Activated B cell treated with CpG ODN at 0.5 μM for 24 hours (primary cell): ENCODE measurements around the gene EXD3. TPM values are rescaled to one million over a fixed set of nuclear protein-coding genes. Genes with fewer than 3 reads are reported as not detected.
"Not testable (repeated sequence)": the region's sequence is repeated elsewhere in the genome, so short reads cannot be mapped to it uniquely, and the experiment has no call there.

Experiments
- ATAC-seq: fragments of 200-7000 bp; cut with Tn5 transposase; one replicate; pipeline ENCODE4 v1.10.0; 2021; ENCODE audit warnings: low read depth, mild to moderate bottlenecking, moderate library complexity
- CTCF ChIA-PET: fragments of 350-600 bp; sonication (Branson Sonifier 250); formaldehyde crosslinking; loops from one replicate; lab custom pipeline; 2021; ENCODE audit warnings: antibody characterized with exemption; lab: Charles Lee
- POLR2A ChIA-PET: fragments of 350-600 bp; sonication (Branson Sonifier 250); formaldehyde crosslinking; loops from one replicate; lab custom pipeline; 2021; ENCODE audit warnings: antibody characterized with exemption; lab: Charles Lee
- DNase-seq: peaks from one replicate; pipeline ENCODE4 v3.0.0; 2022
- H3K27ac Mint-ChIP-seq: one replicate; pipeline ENCODE4 v1.8.0; 2020; ENCODE audit warnings: mixed read lengths
- H3K27me3 Mint-ChIP-seq: one replicate; pipeline ENCODE4 v1.8.0; 2021; ENCODE audit warnings: mixed read lengths
- H3K36me3 Mint-ChIP-seq: one replicate; pipeline ENCODE4 v1.8.0; 2021; ENCODE audit warnings: low read depth, mixed read lengths
- H3K4me1 Mint-ChIP-seq: one replicate; pipeline ENCODE4 v1.8.0; 2021; ENCODE audit warnings: mixed read lengths
- H3K4me3 Mint-ChIP-seq: one replicate; pipeline ENCODE4 v1.8.0; 2020; ENCODE audit warnings: mild to moderate bottlenecking, mixed read lengths
- H3K9me3 Mint-ChIP-seq: one replicate; pipeline ENCODE4 v1.8.0; 2020; ENCODE audit warnings: mixed read lengths
- intact Hi-C: fragments of 100-400 bp; cut with micrococcal nuclease; formaldehyde crosslinking; loops from one replicate; pipeline ENCODE4 v1.15.1; 2024
- total RNA-seq: library from RNA; stranded (reverse); gene quantifications from 2 replicates; pipeline ENCODE4 v1.2.3, GENCODE V29; 2022
- TF ChIP-seq, protein P1 (sequence below): fragments of 200-600 bp; IDR thresholded peaks from one replicate; pipeline ENCODE4 v1.8.0; 2022; ENCODE audit warnings: antibody characterized with exemption, mild to moderate bottlenecking

Gene EXD3
- total RNA-seq, 1 donor from 2014 or later, result 12.8 TPM

DNA sequence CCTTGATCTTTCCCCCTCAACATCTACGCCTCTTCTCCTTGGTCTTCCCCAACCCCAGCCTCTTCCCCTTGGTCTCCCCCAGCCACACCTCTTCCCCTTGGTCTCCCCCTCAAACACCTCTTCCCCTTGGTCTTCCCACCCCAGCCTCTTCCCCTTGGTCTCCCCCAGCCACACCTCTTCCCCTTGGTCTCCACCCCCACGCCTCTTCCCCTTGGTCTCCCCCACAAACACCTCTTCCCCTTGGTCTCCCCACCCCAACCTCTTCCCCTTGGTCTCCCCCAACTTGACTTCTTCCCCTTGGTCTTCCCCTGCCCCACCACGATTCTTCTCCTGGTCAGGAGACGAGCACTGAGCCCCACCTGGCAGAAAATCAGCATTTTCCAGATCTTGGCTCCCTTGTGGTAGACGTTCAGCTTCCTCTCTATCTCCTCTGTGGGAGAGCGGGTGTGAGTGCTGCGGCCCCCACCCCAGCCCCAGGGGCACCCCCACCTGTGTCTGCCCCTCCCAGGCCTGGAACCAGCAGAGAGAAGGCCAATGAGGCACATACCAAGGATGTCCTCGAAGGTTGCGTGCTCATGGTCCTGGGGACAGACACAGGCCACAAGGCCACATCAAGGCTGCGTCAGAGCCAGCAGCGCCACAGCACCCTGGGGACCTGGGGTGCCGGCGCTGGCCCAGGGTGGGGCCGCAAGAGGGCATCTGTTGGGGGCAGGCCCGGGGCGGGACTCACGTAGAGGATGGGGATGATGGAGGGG is 29.2 kb upstream of the EXD3 start:
- intact Hi-C loops, result no loop called here
- TF ChIP-seq, protein P1, sequence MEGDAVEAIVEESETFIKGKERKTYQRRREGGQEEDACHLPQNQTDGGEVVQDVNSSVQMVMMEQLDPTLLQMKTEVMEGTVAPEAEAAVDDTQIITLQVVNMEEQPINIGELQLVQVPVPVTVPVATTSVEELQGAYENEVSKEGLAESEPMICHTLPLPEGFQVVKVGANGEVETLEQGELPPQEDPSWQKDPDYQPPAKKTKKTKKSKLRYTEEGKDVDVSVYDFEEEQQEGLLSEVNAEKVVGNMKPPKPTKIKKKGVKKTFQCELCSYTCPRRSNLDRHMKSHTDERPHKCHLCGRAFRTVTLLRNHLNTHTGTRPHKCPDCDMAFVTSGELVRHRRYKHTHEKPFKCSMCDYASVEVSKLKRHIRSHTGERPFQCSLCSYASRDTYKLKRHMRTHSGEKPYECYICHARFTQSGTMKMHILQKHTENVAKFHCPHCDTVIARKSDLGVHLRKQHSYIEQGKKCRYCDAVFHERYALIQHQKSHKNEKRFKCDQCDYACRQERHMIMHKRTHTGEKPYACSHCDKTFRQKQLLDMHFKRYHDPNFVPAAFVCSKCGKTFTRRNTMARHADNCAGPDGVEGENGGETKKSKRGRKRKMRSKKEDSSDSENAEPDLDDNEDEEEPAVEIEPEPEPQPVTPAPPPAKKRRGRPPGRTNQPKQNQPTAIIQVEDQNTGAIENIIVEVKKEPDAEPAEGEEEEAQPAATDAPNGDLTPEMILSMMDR, result no peak
- ChIA-PET CTCF (no interaction called here), POLR2A (no interaction called here)
- peaks cover 23% of the 10 kb centered on the region for H3K4me1 Mint-ChIP-seq
- peaks cover 7% of the 10 kb centered on the region for H3K36me3 Mint-ChIP-seq
- DNase-seq (peak; percentile 13), ATAC-seq (no peak)
- no peak overlapping the region for H3K4me3 Mint-ChIP-seq
- no peaks in the 10 kb centered on the region for H3K27me3 Mint-ChIP-seq
- no peak overlapping the region for H3K27ac Mint-ChIP-seq
- H3K9me3 Mint-ChIP-seq, result no peaks in the 10 kb centered on the region

DNA sequence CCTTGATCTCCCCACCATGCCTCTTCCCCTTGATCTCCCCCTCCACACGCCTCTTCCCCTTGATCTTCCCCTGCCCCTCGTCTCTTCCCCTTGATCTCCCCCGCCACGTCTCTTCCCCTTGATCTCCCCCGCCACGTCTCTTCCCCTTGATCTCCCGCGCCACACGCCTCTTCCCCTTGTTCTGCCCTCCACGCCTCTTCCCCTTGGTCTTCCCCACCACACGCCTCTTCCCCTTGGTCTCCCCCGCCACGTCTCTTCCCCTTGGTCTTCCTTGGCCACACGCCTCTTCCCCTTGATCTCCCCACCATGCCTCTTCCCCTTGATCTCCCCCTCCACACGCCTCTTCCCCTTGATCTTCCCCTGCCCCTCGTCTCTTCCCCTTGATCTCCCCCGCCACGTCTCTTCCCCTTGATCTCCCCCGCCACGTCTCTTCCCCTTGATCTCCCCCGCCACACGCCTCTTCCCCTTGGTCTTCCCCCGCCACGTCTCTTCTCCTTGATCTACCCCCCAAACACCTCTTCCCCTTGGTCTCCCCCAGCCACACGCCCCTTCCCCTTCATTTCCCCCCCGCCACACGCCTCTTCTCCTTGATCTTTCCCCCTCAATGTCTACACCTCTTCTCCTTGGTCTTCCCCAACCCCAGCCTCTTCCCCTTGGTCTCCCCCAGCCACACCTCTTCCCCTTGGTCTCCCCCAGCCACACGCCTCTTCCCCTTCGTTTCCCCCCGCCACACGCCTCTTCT is 28.5 kb upstream of the EXD3 start:
- CTCF ChIA-PET, H3K27ac Mint-ChIP-seq, intact Hi-C loops, H3K36me3 Mint-ChIP-seq, POLR2A ChIA-PET, DNase-seq, H3K4me3 Mint-ChIP-seq, H3K9me3 Mint-ChIP-seq, ATAC-seq, H3K27me3 Mint-ChIP-seq: not testable (repeated sequence)
- peaks cover 21% of the 10 kb centered on the region for H3K4me1 Mint-ChIP-seq

DNA sequence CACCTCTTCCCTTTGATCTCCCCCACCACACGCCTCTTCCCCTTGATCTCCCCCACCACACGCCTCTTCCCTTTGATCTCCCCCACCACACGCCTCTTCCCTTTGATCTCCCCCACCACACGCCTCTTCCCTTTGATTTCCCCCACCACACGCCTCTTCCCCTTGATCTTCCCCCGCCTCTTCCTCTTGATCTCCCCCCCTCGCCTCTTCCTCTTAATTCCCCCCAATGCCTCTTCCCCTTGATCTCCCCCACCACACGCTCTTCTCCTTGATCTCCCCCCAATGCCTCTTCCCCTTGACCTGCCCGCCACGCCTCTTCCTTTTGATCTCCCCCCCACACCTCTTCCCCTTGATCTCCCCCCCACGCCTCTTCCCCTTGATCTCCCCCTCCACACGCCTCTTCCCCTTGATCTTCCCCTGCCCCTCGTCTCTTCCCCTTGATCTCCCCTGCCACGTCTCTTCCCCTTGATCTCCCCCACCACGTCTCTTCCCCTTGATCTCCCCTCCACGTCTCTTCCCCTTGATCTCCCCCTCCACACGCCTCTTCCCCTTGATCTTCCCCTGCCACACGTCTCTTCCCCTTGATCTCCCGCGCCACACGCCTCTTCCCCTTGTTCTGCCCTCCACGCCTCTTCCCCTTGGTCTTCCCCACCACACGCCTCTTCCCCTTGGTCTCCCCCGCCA is 27.7 kb upstream of the EXD3 start:
- intact Hi-C loops, H3K4me3 Mint-ChIP-seq, H3K36me3 Mint-ChIP-seq, DNase-seq, CTCF ChIA-PET, ATAC-seq, H3K27ac Mint-ChIP-seq, H3K9me3 Mint-ChIP-seq, H3K27me3 Mint-ChIP-seq, POLR2A ChIA-PET: not testable (repeated sequence)
- peaks cover 19% of the 10 kb centered on the region for H3K4me1 Mint-ChIP-seq

DNA sequence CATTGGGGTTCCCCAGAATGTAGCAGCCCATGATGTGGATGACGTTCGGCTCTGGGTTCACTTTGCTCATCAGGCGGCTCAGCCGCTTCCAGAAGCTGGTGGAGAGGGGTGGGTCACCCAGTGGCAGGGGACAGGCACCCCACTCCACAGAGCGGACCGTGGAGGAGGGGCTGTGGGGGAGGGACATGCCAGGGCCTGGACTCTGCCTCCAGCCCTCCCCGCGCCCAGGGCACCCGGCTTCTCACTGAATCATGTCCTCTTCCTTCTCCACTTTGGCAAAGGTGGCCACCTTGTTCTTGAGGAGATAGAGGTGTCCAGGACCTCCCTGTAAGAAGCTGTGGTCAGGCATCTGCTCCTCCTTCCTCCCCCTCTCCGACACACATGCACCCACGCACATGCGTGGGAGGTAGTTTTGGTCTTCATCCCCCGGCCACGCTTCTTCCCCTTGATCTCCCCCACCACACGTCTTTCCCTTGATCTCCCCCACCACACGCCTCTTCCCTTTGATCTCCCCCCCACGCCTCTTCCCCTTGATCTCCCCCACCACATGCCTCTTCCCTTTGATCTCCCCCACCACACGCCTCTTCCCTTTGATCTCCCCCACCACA is 27.1 kb upstream of the EXD3 start:
- intact Hi-C loops, result no loop called here
- DNase-seq (peak; percentile 13), ATAC-seq (no peak)
- no peak overlapping the region for H3K4me3 Mint-ChIP-seq
- TF ChIP-seq, protein P1, result no peak
- no peaks in the 10 kb centered on the region for H3K36me3 Mint-ChIP-seq
- ChIA-PET CTCF (no interaction called here), POLR2A (no interaction called here)
- H3K27me3 Mint-ChIP-seq, result peaks cover 1% of the 10 kb centered on the region
- no peak overlapping the region for H3K27ac Mint-ChIP-seq
- no peaks in the 10 kb centered on the region for H3K9me3 Mint-ChIP-seq
- H3K4me1 Mint-ChIP-seq, result peaks cover 22% of the 10 kb centered on the region

DNA sequence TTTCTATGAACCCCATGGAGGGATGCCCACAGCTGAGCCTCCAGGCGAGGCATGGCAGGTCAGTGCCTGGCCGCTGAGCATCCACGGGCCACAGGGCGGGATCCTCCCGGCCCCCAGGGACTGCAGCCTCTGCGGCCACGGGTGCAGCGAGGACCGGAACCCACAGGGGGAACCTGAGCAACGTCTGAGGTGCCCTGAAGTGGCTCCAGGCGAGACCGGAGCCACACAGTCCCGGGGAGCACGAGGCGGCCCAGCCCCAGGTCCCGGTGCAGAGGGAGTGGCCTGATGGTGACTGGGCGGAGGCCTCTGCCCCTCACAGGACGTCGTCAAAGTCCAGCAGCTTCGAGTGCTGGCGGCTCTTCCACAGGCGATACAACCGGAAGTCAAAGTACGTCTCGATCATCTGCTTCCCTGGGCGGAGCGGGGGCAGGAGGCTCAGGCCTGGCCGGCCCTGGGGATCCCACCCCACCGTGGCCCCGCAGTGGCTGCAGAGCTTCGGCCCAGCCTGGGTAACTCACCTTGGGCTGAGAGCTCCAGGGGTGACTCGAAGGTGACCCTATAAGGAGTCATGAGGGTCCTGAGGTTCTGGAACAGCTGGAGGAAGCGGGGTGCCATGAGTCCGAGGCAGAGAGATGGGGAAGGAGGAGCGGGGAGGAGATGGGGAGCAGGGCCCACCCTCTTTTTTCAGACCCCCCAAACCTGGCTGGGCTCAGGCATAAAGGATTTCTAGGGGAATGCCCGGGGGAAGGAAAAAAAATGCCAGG is 26.3 kb upstream of the EXD3 start:
- ChIA-PET POLR2A (no interaction called here), CTCF (no interaction called here)
- no peak for ATAC-seq
- H3K27me3 Mint-ChIP-seq, result peaks cover 1% of the 10 kb centered on the region
- no peaks in the 10 kb centered on the region for H3K9me3 Mint-ChIP-seq
- no peaks in the 10 kb centered on the region for H3K36me3 Mint-ChIP-seq
- intact Hi-C loops, result no loop called here
- H3K4me1 Mint-ChIP-seq, result peaks cover 15% of the 10 kb centered on the region
- no peak for DNase-seq
- no peak overlapping the region for H3K4me3 Mint-ChIP-seq
- H3K27ac Mint-ChIP-seq, result no peak overlapping the region
- TF ChIP-seq, protein P1, result no peak
